Stimulated activated memory B cell treated with anti-CD40 and anti-IgM and Interleukin-4, amounts not matched to agents 10 μg/mL and 1 μg/mL and 100 μg/mL, for 72 hours (primary cell): ENCODE data around the gene VAT1.
"Not testable (repeated sequence)": the region's sequence is repeated elsewhere in the genome, so short reads cannot be mapped to it uniquely, and the experiment has no call there.

Source experiments
- ATAC-seq: fragments of 150-1000 bp; cut with Tn5 transposase; 2 replicates; pipeline ENCODE4 v1.10.0; 2021
- H3K27ac Mint-ChIP-seq: one replicate; pipeline ENCODE4 v1.8.0; 2022; ENCODE audit warnings: mild to moderate bottlenecking, mixed read lengths
- H3K27me3 Mint-ChIP-seq: one replicate; pipeline ENCODE4 v1.8.0; 2022; ENCODE audit warnings: mixed read lengths
- H3K36me3 Mint-ChIP-seq: one replicate; pipeline ENCODE4 v1.8.0; 2022; ENCODE audit warnings: mixed read lengths
- H3K4me1 Mint-ChIP-seq: one replicate; pipeline ENCODE4 v1.8.0; 2022; ENCODE audit warnings: mixed read lengths
- H3K4me3 Mint-ChIP-seq: one replicate; pipeline ENCODE4 v1.8.0; 2022; ENCODE audit warnings: mild to moderate bottlenecking, moderate library complexity, mixed read lengths
- H3K9me3 Mint-ChIP-seq: one replicate; pipeline ENCODE4 v1.8.0; 2022; ENCODE audit warnings: mixed read lengths

The VAT1 gene

DNA sequence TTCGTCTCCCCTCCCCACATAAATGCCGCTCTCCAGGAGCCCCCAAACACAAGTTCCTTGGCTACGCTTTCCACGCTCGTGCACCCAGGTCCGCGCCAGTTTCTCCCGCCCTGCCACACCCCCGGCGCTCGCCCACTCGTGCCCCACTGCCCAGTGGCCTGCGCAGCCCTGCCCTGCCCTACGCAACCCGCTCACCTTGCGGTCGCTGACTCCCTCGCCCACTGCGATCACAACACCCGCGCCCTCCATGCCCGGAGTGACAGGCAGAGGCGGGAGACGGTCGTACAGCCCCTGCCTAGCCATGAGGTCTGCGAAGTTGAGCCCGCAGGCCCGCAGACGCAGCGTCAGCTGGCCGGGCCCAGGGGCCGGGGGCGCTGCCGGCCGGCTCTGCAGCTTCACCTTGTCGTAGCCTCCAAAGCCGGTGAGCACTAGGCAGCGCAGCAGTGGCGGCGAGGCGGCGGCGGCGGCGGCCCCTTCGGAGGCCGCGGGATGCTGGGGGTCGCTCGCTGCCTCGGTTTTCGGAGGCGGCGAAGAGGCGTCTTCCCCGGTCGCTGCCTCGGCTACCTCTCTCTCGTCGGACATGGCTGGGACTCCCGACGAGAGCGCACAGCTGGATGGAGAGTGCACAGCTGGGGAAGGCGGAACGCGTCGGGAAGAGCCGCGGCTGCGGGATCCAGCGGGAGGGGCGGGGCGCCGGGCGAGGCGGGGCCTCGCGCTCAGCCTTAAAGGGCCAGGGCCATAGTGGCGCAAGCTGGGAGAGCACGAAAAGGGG lies at the start of gene VAT1:
Gene VAT1, minus strand, starts transcription at position 645 of the 772 bp plus-strand sequence. Its CDS starts 63 bp downstream, at position 582.
- no peaks in the 10 kb centered on the region for H3K9me3 Mint-ChIP-seq
- peak within 1 kb of the TSS; percentile 89 for H3K4me3 Mint-ChIP-seq
- peaks cover 30% of the 10 kb centered on the region for H3K4me1 Mint-ChIP-seq
- H3K27ac Mint-ChIP-seq = peak within 1 kb of the TSS; percentile 74
- no peaks in the 10 kb centered on the region for H3K27me3 Mint-ChIP-seq
- no peaks in the 10 kb centered on the region for H3K36me3 Mint-ChIP-seq
- ATAC-seq = peak; percentile 71

- H3K9me3 Mint-ChIP-seq = no peaks in the 10 kb centered on the region
- no peaks in the 10 kb centered on the region for H3K27me3 Mint-ChIP-seq
- no peak for ATAC-seq
- H3K36me3 Mint-ChIP-seq = no peaks in the 10 kb centered on the region
- no peaks in the 10 kb centered on the region for H3K4me1 Mint-ChIP-seq
- no peak overlapping the region for H3K27ac Mint-ChIP-seq
- H3K4me3 Mint-ChIP-seq = no peak overlapping the region
Observed at GRCh38 chr17:43070872-43071271, 48.7 kb upstream of the VAT1 start.

DNA sequence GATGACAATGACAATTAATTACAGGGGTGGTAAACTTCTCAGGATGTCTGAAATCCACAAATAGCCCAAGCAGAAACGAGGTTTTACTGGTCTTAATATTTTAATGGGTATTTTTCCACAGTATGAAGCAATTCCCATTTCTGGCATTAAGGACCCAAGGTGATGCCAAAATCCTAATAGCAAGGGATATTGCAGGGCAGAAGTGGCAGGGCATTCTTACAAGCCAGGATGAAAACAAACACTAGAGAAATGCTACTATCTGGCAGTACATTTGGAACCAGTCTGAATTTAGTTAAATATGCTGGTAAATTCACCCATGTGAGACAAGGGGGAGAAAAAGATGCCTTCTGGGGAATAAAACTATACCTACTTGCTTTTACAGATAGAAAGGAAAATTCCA lies 48.1 kb upstream of the VAT1 start:
- no peaks in the 10 kb centered on the region for H3K27me3 Mint-ChIP-seq
- no peak for ATAC-seq
- no peaks in the 10 kb centered on the region for H3K36me3 Mint-ChIP-seq

GRCh38 chr17:43069368-43069898 lies 47.2 kb upstream of the VAT1 start:
- no peak for ATAC-seq
- Mint-ChIP-seq H3K9me3 (no peaks in the 10 kb centered on the region), H3K4me1 (no peaks in the 10 kb centered on the region), H3K27me3 (no peaks in the 10 kb centered on the region), H3K36me3 (no peaks in the 10 kb centered on the region), H3K27ac (no peak overlapping the region), H3K4me3 (no peak overlapping the region)

More for the DNA sequence above, 48.1 kb upstream of the VAT1 start:
- Mint-ChIP-seq H3K4me3 (no peak overlapping the region), H3K27ac (no peak overlapping the region), H3K9me3 (no peaks in the 10 kb centered on the region), H3K4me1 (no peaks in the 10 kb centered on the region)

DNA sequence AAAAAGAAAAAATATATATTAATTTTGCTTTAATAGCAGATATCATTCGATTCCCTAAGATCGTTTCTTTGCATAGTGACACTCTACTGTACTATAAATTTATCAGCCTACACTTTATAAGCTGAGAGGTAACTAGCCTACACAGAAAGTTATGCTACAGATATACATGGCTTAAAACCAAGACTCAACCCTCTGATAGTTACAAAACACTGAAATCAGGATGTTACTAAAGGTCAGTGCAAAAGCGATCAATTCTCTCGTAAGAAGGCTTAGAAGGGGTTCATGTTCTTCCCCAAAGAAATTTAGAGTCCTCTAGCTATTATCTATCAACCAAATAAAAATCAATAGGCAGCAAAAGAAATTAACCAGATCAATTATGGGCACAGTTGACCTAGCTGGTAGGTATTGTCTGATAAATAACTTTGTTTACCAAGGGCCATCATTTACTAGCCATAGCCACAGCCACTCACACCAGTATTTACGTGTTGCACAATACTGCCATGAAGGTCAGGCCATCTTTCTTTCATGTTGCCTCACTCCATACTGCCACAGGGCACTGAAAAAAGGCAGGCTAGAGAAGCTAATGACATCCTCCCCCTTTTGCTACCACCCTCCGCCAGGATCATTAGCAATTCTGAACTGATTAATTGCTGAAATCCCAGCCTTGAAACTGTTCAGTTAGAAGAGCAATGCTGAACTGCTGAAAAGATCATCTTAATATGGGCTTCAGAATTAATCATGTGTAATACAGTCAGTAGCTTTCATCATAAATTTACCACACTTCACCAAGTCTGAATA lies 46.6 kb upstream of the VAT1 start:
- H3K9me3 Mint-ChIP-seq = no peaks in the 10 kb centered on the region
- H3K4me1 Mint-ChIP-seq = no peaks in the 10 kb centered on the region
- H3K36me3 Mint-ChIP-seq = no peaks in the 10 kb centered on the region
- no peak overlapping the region for H3K4me3 Mint-ChIP-seq
- no peak overlapping the region for H3K27ac Mint-ChIP-seq
- H3K27me3 Mint-ChIP-seq = no peaks in the 10 kb centered on the region
- ATAC-seq = no peak

DNA sequence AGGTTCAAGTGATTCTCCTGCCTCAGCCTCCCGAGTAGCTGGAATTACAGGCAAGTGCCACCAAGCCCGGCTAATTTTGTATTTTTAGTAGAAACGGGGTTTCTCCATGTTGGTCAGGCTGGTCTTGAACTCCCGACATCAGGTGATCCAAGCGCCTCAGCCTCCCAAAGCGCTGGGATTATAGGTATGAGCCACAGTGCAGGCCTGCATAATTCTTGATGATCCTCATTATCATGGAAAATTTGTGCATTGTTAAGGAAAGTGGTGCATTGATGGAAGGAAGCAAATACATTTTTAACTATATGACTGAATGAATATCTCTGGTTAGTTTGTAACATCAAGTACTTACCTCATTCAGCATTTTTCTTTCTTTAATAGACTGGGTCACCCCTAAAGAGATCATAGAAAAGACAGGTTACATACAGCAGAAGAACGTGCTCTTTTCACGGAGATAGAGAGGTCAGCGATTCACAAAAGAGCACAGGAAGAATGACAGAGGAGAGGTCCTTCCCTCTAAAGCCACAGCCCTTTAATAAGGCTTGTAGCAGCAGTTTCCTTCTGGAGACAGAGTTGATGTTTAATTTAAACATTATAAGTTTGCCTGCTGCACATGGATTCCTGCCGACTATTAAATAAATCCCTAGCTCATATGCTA lies 40.9 kb upstream of the VAT1 start:
- Mint-ChIP-seq H3K4me1 (no peaks in the 10 kb centered on the region), H3K36me3 (peaks cover 15% of the 10 kb centered on the region), H3K27ac (no peak overlapping the region), H3K9me3 (no peaks in the 10 kb centered on the region), H3K4me3 (no peak overlapping the region), H3K27me3 (no peaks in the 10 kb centered on the region)
- no peak for ATAC-seq

DNA sequence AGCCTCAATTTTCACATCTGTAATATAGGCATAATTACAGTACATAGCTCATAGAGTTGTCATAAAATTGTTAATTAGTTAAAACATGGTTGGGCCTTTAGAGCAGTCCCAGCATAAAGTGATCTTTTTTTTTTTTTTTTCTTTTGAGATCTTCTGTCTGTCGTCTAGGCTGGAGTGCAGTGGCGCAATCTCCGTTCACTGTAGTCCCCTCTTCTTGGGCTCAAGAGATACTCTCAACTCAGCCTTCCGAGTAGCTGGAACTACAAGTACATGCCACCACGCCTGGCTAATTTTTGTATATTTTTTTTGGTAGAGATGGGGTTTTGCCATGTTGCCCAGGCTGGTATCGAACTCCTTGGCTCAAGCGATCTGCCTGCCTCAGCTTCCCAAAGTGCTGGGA lies 33.9 kb upstream of the VAT1 start:
- ATAC-seq = no peak
- H3K36me3 Mint-ChIP-seq = peaks cover 32% of the 10 kb centered on the region
- no peaks in the 10 kb centered on the region for H3K9me3 Mint-ChIP-seq
- H3K4me1 Mint-ChIP-seq = no peaks in the 10 kb centered on the region
- H3K4me3 Mint-ChIP-seq = no peak overlapping the region
- H3K27ac Mint-ChIP-seq = no peak overlapping the region
- H3K27me3 Mint-ChIP-seq = no peaks in the 10 kb centered on the region

DNA sequence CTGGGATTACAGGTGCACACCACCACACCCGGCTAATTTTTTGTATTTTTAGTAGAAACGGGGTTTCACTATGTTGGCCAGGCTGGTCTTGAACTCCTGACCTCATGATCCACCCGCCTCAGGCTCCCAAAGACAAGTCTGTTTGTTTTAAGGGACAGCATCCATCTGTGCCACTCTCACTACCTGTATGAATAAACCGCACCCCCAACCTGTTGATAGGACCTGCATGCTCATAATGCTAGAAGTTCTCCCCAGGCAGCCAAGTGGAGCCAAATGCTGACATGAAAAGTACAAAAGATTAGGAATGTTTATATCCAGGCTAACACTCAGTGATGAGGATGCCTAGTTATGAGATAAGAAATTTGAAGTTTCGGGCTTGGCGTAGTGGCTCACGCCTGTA lies 30.8 kb upstream of the VAT1 start:
- not testable (repeated sequence) for ATAC-seq, H3K4me1 Mint-ChIP-seq, H3K27ac Mint-ChIP-seq, H3K4me3 Mint-ChIP-seq, H3K9me3 Mint-ChIP-seq, H3K27me3 Mint-ChIP-seq
- peaks cover 43% of the 10 kb centered on the region for H3K36me3 Mint-ChIP-seq

GRCh38 chr17:43051969-43052368 lies 29.8 kb upstream of the VAT1 start:
- no peak overlapping the region for H3K4me3 Mint-ChIP-seq
- H3K27me3 Mint-ChIP-seq = no peaks in the 10 kb centered on the region
- H3K36me3 Mint-ChIP-seq = peaks cover 40% of the 10 kb centered on the region
- H3K27ac Mint-ChIP-seq = no peak overlapping the region
- no peaks in the 10 kb centered on the region for H3K4me1 Mint-ChIP-seq
- ATAC-seq = no peak
- H3K9me3 Mint-ChIP-seq = no peaks in the 10 kb centered on the region

GRCh38 chr17:43044024-43044423 lies 21.8 kb upstream of the VAT1 start:
- ATAC-seq = no peak
- no peaks in the 10 kb centered on the region for H3K9me3 Mint-ChIP-seq
- H3K36me3 Mint-ChIP-seq = peaks cover 7% of the 10 kb centered on the region
- no peaks in the 10 kb centered on the region for H3K27me3 Mint-ChIP-seq
- H3K4me1 Mint-ChIP-seq = no peaks in the 10 kb centered on the region
- no peak overlapping the region for H3K27ac Mint-ChIP-seq
- no peak overlapping the region for H3K4me3 Mint-ChIP-seq

DNA sequence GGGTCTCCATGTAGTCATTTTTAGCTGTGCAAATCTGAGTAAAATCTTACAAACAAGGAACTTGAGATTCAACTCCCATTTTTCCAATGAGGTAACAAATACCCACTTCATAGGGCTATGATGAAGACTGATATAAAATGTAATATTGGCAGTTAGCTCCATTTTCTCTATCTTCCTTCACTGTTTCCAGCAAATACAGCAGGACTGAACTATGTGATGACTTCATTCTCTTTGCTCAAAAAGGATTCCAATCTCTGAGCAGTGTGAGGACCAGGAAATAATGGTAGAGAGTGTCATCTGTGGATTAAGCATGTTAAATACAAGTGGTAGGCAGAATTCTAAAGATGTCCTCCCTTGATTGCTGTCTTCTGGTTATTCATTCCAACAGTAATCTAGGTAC lies 21.1 kb upstream of the VAT1 start:
- no peak overlapping the region for H3K27ac Mint-ChIP-seq
- H3K27me3 Mint-ChIP-seq = no peaks in the 10 kb centered on the region
- ATAC-seq = no peak
- H3K36me3 Mint-ChIP-seq = peaks cover 3% of the 10 kb centered on the region
- no peaks in the 10 kb centered on the region for H3K9me3 Mint-ChIP-seq
- H3K4me1 Mint-ChIP-seq = no peaks in the 10 kb centered on the region
- H3K4me3 Mint-ChIP-seq = no peak overlapping the region

- Mint-ChIP-seq H3K4me1 (no peaks in the 10 kb centered on the region), H3K27me3 (no peaks in the 10 kb centered on the region), H3K27ac (no peak overlapping the region), H3K4me3 (no peak overlapping the region), H3K36me3 (no peaks in the 10 kb centered on the region), H3K9me3 (no peaks in the 10 kb centered on the region)
- ATAC-seq = no peak
Observed at GRCh38 chr17:43042025-43042628, 19.9 kb upstream of the VAT1 start.

GRCh38 chr17:43040655-43041054 lies 18.5 kb upstream of the VAT1 start:
- H3K4me1 Mint-ChIP-seq = no peaks in the 10 kb centered on the region
- no peak overlapping the region for H3K27ac Mint-ChIP-seq
- no peak overlapping the region for H3K4me3 Mint-ChIP-seq
- H3K27me3 Mint-ChIP-seq = no peaks in the 10 kb centered on the region
- no peak for ATAC-seq
- H3K36me3 Mint-ChIP-seq = no peaks in the 10 kb centered on the region
- no peaks in the 10 kb centered on the region for H3K9me3 Mint-ChIP-seq

DNA sequence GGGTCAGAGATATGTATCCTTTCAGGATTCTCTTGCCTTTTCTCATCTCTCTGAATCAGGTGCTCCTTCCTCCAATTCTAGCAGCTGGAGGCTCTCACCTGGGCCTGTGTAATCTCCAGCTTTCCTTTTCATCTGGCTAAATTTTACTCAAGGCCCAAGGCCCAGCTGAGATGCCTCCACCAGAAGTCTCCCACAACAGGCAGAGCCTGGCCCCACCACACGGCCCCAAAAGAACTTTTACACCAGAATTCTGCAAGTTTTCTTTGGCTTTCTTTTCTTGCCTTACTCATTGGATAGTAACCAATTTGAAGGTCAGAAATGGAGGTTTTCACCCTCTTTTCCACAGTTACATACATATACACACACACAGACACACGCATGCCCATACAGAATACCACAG lies 17.5 kb upstream of the VAT1 start:
- no peak for ATAC-seq
- no peaks in the 10 kb centered on the region for H3K27me3 Mint-ChIP-seq
- no peak overlapping the region for H3K27ac Mint-ChIP-seq
- no peak overlapping the region for H3K4me3 Mint-ChIP-seq
- no peaks in the 10 kb centered on the region for H3K9me3 Mint-ChIP-seq
- no peaks in the 10 kb centered on the region for H3K4me1 Mint-ChIP-seq
- H3K36me3 Mint-ChIP-seq = no peaks in the 10 kb centered on the region

GRCh38 chr17:43034894-43035293 lies 12.7 kb upstream of the VAT1 start:
- no peaks in the 10 kb centered on the region for H3K9me3 Mint-ChIP-seq
- no peaks in the 10 kb centered on the region for H3K36me3 Mint-ChIP-seq
- no peak overlapping the region for H3K27ac Mint-ChIP-seq
- no peaks in the 10 kb centered on the region for H3K27me3 Mint-ChIP-seq
- H3K4me3 Mint-ChIP-seq = no peak overlapping the region
- ATAC-seq = no peak
- no peaks in the 10 kb centered on the region for H3K4me1 Mint-ChIP-seq
